Chondrocyte (in vitro differentiated cells): ENCODE measurements around the gene ZNF547. TPM values are rescaled to one million over a fixed set of nuclear protein-coding genes. Genes with fewer than 3 reads are reported as not detected.
A peak's percentile ranks its signal among the peaks of the same experiment; 100 is the strongest.

Experiments
- DNase-seq: peaks from one replicate; pipeline ENCODE4 v3.0.0; 2021; ENCODE audit warnings: mixed read lengths, low spot score
- H3K27ac Mint-ChIP-seq: one replicate; pipeline ENCODE4 v1.8.0; 2021; ENCODE audit warnings: mild to moderate bottlenecking, moderate library complexity, mixed read lengths; ENCODE audit not compliant: unreplicated experiment
- H3K27me3 Mint-ChIP-seq: 2 replicates; pipeline ENCODE4 v1.8.0; 2021; ENCODE audit warnings: low read depth, mixed read lengths
- H3K36me3 Mint-ChIP-seq: 2 replicates; pipeline ENCODE4 v1.8.0; 2021; ENCODE audit warnings: low read depth, mixed read lengths
- H3K4me1 Mint-ChIP-seq: 2 replicates; pipeline ENCODE4 v1.8.0; 2021; ENCODE audit warnings: low read depth, mild to moderate bottlenecking, mixed read lengths
- H3K4me3 Mint-ChIP-seq: one replicate; pipeline ENCODE4 v1.8.0; 2021; ENCODE audit warnings: mild to moderate bottlenecking, moderate library complexity, mixed read lengths; ENCODE audit not compliant: unreplicated experiment
- H3K9me3 Mint-ChIP-seq: 2 replicates; pipeline ENCODE4 v1.8.0; 2021; ENCODE audit warnings: low read depth, mixed read lengths
- CTCF ChIP-seq: fragments of 200-600 bp; sonication (generic); IDR thresholded peaks from 2 replicates; pipeline ENCODE4 v1.5.0; 2021; ENCODE audit warnings: antibody characterized with exemption, mild to moderate bottlenecking, moderate library complexity
- total RNA-seq: library from RNA; stranded (reverse); gene quantifications from 3 replicates; pipeline ENCODE4 v1.2.1, GENCODE V29; 2021

Gene ZNF547
- total RNA-seq, 1 donor from 2014 or later = 2.4 TPM

DNA sequence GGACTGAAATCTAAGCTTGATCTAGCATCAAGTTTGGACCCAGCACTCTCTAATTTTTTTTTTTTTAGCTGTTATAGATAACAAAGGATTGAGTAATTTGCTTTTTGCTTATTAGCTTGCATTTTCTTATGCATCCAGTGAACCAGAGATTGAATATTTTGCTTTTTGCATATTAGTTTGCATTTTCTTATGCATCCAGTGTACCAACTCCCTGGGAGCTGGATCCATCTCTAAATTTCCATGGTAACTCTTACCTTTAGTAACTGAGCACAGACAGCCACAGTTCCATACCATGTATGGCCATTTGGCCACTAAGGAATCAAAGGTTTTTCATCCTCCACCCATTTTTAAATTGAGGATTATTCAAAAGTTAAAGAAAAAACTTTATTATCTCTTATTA, 17.6 kb downstream of the ZNF547 start:
- H3K36me3 Mint-ChIP-seq = peaks cover 33% of the 10 kb centered on the region
- no peak for DNase-seq
- no peaks in the 10 kb centered on the region for H3K27me3 Mint-ChIP-seq
- no peak for TF ChIP-seq CTCF
- H3K27ac Mint-ChIP-seq = no peak overlapping the region
- no peak overlapping the region for H3K4me3 Mint-ChIP-seq
- no peaks in the 10 kb centered on the region for H3K4me1 Mint-ChIP-seq
- H3K9me3 Mint-ChIP-seq = peaks cover 42% of the 10 kb centered on the region

- H3K4me1 Mint-ChIP-seq = no peaks in the 10 kb centered on the region
- no peak for TF ChIP-seq CTCF
Observed at GRCh38 chr19:57382806-57383488, 19.6 kb downstream of the ZNF547 start.

DNA sequence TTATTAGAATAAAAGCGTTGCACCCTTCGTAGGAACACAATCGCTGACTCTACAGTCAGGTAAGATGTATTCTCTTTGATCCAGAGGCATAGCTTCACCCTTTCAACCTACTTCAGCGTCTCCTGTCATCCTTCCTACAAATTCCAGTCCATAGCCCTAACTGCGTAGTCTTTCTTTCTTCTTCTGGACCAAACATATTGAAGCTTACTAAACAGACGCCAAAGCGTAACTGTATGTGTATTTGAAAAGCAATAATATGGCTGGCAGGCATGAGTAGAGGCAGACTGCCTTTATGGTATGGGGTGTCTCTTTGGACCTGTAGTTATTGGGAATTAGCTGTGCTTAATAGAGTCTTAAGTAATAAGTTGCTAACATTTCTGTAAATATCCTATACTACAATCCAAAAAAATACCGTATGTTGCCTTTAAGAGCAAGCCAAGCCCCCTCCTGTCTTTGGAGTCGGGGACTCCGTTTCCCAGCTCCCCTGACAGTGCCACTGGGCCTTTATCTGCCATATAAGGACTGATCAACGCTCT, 25.9 kb downstream of the ZNF547 start:
- peaks cover 3% of the 10 kb centered on the region for H3K36me3 Mint-ChIP-seq
- no peak for TF ChIP-seq CTCF
- no peak for DNase-seq
- H3K27me3 Mint-ChIP-seq = no peaks in the 10 kb centered on the region
- peaks cover 31% of the 10 kb centered on the region for H3K4me1 Mint-ChIP-seq
- peaks cover 3% of the 10 kb centered on the region for H3K9me3 Mint-ChIP-seq
- peak overlapping the region; percentile 98 for H3K4me3 Mint-ChIP-seq
- peak overlapping the region; percentile 98 for H3K27ac Mint-ChIP-seq

More at GRCh38 chr19:57382806-57383488, 19.6 kb downstream of the ZNF547 start:
- H3K4me3 Mint-ChIP-seq = no peak overlapping the region
- DNase-seq = no peak
- peaks cover 16% of the 10 kb centered on the region for H3K36me3 Mint-ChIP-seq
- no peak overlapping the region for H3K27ac Mint-ChIP-seq
- H3K9me3 Mint-ChIP-seq = peaks cover 24% of the 10 kb centered on the region
- no peaks in the 10 kb centered on the region for H3K27me3 Mint-ChIP-seq

DNA sequence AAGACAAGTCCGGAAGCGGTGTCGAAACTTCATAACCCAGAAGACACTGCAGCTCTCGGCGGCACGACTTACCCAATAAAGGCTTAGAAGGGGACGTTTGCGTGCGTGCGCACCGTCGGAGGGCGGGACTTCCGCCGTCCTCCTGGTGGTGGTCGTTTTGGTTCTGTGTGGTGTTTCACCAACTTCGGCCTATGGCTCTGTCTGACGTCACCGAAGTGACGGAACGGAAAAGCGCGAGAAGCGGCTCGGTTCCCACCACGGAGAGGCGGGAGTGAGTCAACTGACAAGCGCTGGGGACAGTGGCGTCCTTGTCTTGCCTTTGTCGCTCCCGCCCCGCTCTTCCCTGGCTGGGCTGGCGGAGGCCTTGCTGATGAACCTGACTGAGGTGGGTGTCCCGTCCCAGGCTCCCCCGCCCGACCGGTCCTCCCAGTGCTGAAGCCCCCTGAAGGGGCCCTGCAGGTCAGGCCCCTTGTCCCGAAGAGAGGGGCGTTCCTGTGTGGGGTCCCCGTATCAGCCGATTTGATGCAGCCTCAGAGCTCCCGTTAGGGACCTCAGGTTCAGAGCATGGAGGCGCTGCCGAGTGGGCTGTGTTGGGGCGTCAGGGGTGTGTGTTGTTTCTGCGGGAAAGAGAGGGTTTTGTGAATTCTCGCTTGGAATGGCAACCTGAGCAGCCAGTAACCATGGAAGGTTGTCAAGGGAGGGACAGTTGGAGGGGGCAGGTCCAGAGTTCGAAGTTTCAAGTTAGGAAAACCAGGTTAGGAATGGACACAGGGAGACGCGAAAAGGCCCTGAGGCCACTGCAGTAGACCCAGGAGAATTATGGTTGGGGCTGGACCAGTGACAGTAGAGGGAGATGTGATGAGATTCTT, 26.6 kb downstream of the ZNF547 start, which contains the start of gene ZNF548:
TSS of gene ZNF548 (plus strand) at position 125 of the 869 bp plus-strand sequence. CDS start at position 371, 246 bp downstream.
- Mint-ChIP-seq H3K4me1 (peaks cover 31% of the 10 kb centered on the region), H3K36me3 (peaks cover 9% of the 10 kb centered on the region), H3K27me3 (no peaks in the 10 kb centered on the region), H3K9me3 (peaks cover 3% of the 10 kb centered on the region), H3K27ac (peak within 1 kb of the TSS; percentile 98), H3K4me3 (peak within 1 kb of the TSS; percentile 98)
- DNase-seq = peak; percentile 98
- TF ChIP-seq CTCF = peak; percentile 59

DNA sequence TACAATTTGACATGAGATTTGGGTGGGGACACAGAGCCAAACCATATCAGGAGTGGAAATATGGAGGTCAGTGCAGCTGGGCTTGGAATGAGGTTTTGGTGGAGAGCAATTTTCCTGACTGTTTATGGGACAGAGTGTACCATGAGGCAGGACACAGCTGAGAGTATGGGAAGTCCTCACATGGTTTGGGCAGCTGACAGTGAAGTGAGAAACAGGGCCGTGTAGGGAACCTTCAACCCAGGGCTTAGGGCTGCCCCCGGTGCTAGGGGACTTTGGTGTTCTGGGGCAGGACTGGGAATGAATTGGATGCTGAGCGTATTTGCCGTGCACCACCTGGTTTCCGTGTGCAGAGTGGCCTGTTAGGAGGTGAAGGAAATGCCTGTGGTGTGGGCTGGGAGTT, 32.4 kb downstream of the ZNF547 start:
- Mint-ChIP-seq H3K36me3 (peaks cover 50% of the 10 kb centered on the region), H3K4me3 (no peak overlapping the region), H3K4me1 (peaks cover 19% of the 10 kb centered on the region), H3K27ac (no peak overlapping the region), H3K9me3 (peaks cover 25% of the 10 kb centered on the region), H3K27me3 (no peaks in the 10 kb centered on the region)
- TF ChIP-seq CTCF = no peak
- DNase-seq = no peak
